ENCODE measurements around the gene HOXB6.

The HOXB6 gene

DNA sequence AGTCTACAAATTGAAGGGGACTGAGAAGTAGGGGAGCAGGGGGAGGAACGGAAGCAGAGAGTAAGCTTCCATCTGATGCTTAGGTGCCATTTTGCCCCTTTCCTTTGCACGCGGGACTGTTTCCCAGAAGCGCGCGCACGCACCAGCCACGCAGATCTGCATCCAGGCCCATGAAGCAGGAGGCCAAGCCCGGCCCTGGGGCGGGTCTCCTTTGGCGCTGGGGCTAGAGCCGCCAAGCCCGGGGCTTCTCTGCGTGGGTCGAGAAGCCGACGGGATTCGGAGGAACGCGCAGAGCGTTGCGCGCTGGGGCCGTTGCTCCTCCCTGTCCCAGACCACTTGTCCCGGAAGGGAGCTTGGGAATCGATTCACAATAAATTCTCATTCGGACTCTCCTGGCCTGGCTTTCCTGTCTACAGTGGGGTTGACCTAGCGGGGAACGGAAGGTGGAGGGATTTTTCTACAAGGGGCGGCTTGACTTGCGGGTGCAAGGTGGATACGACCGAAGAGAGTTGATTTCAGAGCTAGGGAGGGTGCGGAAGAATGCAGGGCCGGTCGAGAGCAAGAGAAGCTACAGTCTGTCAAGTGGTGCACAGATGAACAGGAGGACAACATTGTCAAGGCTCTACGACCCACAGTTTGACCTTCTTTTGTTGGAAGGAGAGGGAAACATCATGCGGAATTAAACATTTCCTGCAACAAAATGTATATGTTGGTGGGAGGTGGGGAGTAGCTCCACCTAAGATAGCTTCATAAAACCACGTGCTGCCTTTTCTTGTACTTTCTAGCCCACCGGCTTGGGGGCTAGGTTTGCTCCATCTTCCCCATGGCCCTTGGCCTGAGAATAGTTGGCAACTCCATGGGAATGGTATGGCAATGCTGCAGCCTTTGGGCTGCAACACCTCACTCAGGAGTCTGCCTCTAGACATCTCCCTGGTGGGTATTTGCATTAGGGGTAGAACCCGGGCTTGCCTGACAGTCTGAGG, 16.9 kb upstream of the HOXB6 start:
- DNase-seq = no peak

DNA sequence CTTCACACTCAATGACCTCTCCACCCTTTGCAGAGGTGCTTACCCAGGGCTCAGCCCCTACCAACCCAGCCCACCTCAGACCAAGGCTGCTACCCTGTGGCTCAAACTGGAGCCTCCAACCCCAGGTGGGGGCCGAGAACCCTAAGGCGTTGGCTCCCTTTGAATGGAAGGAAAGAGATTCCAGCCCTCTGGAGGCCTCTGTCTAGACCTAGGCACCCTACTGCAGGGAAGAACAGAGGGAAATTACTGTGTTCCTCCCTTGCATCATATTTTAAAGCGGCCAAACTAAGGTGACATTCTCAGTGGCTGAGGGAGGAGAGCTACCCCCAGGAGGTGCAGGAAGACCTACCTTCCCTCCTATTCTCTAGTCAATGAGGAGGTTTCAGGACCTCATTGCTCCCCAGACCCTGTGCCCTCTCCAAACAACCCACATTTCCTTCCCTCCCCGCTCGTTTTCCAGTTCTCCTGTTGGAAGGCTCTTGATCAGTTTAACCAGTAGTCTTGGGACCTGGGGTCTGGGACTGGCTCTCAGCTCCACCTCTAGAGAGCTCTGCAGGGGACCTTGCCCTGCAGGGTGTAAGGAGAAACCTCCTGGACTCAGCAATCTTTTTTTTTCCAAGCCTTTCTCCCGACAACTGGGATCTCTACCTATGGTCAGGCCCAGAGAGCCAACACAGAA, 15.8 kb upstream of the HOXB6 start:
- DNase-seq = no peak

- DNase-seq = no peak
Measured at GRCh38 chr17:48619826-48620449, 15.2 kb upstream of the HOXB6 start.

DNA sequence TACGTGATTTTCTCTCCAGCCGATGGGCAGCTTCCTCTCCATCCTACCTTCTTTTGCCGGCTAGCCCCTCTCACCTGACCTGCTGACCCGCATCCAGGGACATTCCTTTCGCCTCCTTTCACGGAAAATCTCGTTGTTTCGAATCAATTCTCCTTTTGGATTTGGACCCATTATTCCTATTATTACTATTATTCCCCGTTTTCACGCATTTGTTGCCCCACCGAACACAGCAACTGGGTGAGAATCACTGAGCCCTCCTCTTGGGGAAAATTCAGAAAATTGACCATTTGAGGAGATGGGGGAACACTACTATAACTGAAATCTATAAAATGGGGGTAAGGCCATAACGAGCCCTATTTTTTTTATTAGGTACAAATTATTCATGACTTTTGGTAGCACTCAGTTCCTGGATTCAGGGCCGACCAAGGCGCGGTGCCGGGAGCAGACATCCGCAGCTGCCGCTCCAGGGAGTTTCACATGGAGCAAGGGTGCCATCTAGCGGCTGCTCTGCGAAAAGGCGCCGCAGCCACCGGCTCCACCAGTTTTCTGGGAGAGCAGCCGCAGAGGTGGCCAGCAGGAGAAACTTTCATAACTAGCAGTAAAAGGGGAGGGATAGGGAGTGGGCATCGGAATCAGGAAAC, 13.6 kb upstream of the HOXB6 start:
- peak; percentile 85 for DNase-seq

- DNase-seq = no peak
Measured at GRCh38 chr17:48617471-48618255, 12.9 kb upstream of the HOXB6 start.

DNA sequence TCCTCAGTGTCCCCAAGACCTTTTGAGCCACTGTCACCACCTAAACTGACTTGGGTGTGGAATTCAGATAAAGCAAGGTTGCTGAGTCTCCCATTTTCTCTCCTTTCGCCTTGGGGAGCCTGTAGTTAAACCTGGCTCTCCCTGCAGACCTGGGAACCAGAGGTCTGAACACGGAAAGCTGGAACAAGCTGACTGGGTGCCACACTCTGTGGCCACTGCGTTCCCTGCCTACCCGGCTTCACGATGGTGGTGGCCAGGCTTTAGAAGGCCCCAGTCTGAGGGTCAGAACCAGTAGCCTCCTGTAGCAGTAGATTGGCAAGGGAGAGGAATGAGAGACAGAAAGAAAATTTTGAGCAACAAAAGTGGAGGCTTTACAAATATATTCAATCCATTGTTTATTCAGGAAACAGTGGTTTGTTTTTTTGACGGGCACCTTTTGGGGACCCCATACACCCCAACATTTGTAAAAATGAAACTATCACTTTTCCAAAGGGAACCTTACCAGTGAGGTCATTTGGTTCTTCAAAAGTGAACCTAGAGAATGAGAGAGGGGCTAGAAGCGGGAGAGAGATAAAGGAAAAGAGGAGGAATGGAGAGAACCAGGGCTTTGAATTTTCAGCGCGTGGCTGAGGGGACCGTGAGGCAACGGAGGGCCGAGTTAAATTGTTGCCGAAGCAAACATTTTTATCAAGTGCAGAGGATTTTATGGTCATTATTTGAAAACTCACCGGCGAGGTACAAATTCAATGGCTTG, 12.1 kb upstream of the HOXB6 start:
- DNase-seq = no peak

GRCh38 chr17:48615963-48616716, 11.4 kb upstream of the HOXB6 start:
- no peak for DNase-seq

DNA sequence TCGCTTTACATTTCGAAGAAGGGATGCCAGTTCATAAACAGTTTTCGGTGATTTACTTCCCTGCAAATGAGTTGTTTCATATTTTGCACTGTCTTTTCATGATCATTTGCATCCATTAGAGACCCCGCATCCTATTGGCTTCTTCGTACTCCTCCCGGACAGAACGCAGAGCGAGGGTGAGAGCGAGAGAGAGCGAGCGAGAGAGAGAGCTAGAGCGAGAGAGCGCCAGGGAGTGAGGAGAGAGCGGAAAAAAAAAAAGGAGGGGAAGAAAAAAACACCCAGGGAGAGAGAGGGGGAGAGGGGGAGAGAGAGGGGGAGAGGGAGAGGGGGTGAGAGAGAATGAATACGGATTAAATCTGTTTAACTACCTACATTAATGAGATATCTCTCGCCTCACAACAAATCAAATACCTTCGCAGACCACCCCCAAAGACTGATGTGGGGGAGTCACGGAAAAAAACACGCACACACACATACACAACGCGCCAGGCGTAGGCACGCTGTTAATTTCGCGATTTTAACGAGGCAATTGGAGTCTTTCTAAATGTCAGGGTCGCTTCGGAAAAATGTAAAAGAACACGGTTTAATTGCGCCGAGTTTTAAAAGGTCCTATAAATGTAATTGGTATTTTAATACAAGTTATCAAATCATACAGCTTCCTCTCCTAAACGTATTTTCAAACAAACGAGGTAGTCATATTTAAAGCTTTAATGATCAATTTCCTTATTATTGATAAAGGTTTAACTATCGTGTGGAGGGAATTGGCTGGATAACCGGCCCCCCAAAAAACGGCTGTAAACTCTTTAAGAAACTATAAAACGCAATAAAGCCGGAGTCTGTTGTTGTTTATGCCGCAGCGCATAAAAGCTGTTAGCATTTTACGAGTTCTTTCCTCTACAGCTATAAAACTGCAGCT, 10.5 kb upstream of the HOXB6 start, which contains the start of gene HOXB8:
Gene HOXB8, minus strand, starts transcription at position 246 of the 916 bp plus-strand sequence. CDS start 588 bp downstream, outside the sequence.
- no peak for DNase-seq

- DNase-seq = no peak
Measured at GRCh38 chr17:48613862-48614694, 9.3 kb upstream of the HOXB6 start.

- peak; percentile 53 for DNase-seq
Measured at GRCh38 chr17:48612854-48613691, 8.3 kb upstream of the HOXB6 start.

DNA sequence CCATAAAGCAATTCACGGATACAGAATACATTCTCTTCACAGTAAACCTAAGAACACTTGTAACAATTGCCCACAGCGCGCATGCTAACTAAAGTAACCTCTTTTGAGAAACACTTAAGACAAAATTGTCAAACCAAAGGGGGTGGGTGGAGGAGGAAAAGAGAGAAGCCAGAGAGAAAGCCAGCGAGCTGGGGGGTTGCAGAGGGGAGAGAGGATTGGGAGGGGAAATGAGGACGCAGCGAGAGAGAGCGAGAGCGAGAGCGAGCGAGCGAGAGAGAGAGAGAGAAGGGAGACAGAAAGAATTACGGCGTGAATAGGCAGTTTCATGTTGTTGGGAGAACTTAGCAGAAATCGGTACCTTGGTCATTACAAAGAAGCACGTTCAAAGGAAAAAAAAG, 7.7 kb upstream of the HOXB6 start:
- DNase-seq = no peak

DNA sequence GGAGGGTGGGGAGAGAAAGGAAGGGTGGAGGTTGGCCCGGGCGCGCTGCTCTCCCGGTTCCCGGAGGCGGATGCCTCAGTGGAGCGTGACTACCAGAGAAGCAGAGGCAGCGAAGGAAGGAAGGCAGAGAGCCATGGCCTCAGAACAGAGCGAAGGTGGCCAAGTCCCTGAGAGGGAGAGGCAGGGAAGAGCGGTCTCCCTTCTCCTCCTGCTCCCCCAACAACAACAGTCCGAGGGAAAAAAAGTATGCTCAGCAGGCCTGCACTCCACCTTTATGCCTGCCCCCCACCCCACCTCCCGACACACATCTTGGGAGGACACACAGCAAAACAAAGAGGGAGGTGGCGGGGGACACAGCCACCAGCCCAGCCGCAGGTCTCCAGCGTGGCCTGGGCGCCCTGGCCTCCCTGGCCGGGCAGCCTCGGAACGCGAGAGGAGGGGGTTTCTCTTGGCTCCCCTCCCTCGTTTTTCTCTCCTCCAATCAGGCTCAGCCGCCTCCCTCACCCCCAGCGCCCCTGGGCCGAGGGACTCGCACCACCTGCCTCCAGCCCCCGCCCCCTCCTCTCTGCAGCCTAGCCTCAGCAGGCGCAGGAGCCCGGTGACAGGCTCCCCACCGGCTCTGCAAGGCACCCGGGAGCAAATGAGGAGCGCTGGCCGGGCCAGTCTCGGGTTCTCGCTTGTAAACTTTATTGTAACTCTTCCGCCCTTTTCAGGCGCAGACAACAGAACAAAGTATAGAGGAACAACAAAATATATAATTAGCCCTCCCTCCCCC, 7.1 kb upstream of the HOXB6 start:
- no peak for DNase-seq

DNA sequence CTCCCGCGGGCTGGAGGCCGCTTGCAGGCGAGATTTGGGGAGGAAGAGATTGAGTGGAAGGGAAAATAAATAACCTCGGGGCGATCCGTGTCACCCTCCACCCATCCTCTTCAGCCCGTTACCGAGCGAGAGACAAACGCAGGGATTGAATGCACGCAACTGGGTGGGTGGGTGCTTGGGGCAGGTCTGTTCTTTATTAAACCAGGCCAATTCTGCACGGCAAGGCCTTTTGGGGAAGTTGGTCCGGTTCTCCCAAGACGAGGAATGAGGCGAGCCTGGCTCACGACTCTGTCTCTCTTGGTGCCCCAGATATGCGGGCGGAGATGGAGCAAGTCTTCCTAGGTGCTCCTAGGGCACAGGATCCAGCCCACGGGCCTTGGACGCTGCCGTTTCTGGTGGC, 6.4 kb upstream of the HOXB6 start:
- no peak for DNase-seq

DNA sequence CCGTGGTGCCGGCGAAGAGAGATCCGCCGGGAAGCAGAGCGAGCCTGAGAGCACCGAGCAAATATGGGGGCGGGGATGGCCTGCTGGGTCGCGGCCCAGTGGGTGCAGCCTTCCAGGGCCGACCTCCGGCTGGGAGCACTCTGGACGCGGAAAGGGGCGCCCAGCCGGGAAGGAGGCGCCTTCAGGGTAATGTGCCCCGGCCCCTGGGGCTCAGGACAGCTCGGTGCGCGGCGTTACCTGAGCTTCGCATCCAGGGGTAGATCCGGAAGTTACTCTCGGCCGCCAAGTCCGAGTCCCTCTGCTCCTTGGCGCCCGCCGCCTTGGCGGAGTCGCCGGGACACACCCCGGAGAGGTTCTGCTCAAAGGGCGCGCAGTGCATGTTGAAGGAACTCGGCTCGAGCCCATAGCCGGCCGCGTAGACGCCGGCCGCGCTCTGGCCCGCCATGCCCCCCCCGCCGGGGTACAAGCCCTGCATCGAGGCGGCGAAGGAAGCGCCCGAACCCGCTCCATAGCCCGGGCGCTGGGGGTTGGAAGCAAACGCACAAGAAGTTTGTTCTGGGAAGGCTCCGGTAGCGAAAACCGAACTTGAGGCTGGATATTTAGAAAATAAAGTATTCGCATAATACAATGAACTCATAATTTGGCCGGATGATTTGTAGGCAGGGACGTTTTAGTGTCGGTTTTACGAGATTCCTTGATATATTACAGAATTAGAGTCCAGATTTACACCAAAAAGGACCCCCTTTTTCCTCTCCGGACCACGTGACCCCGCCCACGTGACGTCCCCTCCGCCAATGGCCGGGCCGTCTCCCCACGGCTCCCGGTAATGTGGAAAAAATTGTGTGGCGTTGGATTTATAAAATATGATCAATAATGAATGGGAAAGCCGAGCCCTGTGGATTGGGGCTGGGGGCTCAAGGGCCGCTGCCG, 5.8 kb upstream of the HOXB6 start, which contains the start of gene HOXB7:
Gene HOXB7, minus strand, starts transcription at position 736 of the 930 bp plus-strand sequence. Its CDS starts 99 bp downstream, at position 637.
- DNase-seq = peak; percentile 73

DNA sequence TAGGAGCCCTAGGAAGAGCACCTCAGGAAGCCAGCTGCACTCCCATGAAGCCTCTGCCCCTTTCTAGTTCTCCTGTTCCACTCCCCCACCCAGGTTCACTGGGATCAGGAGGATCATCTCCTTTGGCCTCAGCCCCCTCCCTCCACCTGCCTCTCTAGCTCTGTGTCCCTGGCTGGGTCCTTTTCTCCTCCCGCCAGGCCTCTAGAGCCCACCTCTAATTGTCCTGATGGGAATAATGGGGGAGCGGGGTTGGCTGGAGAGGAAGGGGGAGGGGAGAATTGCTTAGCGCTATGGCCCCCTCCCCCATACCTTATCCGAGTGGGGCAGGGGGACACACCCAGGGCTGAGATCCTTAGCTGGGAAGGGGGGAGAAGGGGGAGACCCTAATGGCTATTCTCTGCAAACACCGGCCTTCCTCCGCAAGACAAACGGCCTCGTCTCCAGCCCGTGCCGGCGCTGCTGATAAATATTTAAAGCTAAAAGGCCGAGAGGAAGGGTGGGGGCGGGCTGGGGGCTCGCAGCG, 5.0 kb upstream of the HOXB6 start:
- DNase-seq = no peak

All from stimulated activated CD4-positive, alpha-beta T cell treated with anti-CD3 and anti-CD28 coated beads, Interleukin-4, amount 100 ng/mL, for 24 hours (primary cell).